Hepatocyte (in vitro differentiated cells): ENCODE data around the gene CEP83. TPM values are rescaled to one million over a fixed set of nuclear protein-coding genes. Genes with fewer than 3 reads are reported as not detected.

Experiments used
- DNase-seq: peaks from one replicate; pipeline ENCODE4 v3.0.0-alpha.2; 2016; ENCODE audit warnings: low spot score
- H2AFZ ChIP-seq: fragments of 200-600 bp; sonication (generic); 2 replicates; pipeline ENCODE4 v1.6.0; 2016; ENCODE audit warnings: antibody characterized with exemption, mild to moderate bottlenecking
- H3K27ac ChIP-seq: fragments of 200-600 bp; sonication (generic); 2 replicates; pipeline ENCODE4 v1.5.1; 2016; ENCODE audit warnings: mild to moderate bottlenecking
- H3K27me3 ChIP-seq: fragments of 200-600 bp; sonication (generic); 2 replicates; pipeline ENCODE4 v1.6.1; 2016
- H3K36me3 ChIP-seq: fragments of 200-600 bp; sonication (generic); replicated peaks from 2 replicates; pipeline ENCODE4 v1.5.1; 2016; ENCODE audit warnings: low read depth; ENCODE audit not compliant: insufficient read depth
- H3K4me1 ChIP-seq: fragments of 200-600 bp; sonication (generic); 2 replicates; pipeline ENCODE4 v1.5.1; 2016; ENCODE audit warnings: mild to moderate bottlenecking, moderate library complexity; ENCODE audit not compliant: insufficient read depth
- H3K4me2 ChIP-seq: fragments of 200-600 bp; sonication (generic); 2 replicates; pipeline ENCODE4 v1.6.0; 2016
- H3K4me3 ChIP-seq: fragments of 200-600 bp; sonication (generic); 2 replicates; pipeline ENCODE4 v1.5.1; 2016; ENCODE audit warnings: mild to moderate bottlenecking
- H3K79me2 ChIP-seq: fragments of 200-600 bp; sonication (generic); 2 replicates; pipeline ENCODE4 v1.6.0; 2017; ENCODE audit warnings: mild to moderate bottlenecking
- H3K9me2 ChIP-seq: fragments of 200-600 bp; sonication (generic); replicated peaks from 2 replicates; pipeline ENCODE4 v1.6.0; 2017; ENCODE audit warnings: mild to moderate bottlenecking; ENCODE audit not compliant: insufficient read depth
- H3K9me3 ChIP-seq: fragments of 200-600 bp; sonication (generic); 2 replicates; pipeline ENCODE4 v1.5.1; 2016; ENCODE audit warnings: low read depth, mild to moderate bottlenecking
- H4K20me1 ChIP-seq: fragments of 200-600 bp; sonication (generic); 2 replicates; pipeline ENCODE4 v1.6.0; 2016; ENCODE audit warnings: mild to moderate bottlenecking; ENCODE audit not compliant: insufficient read depth, poor library complexity, severe bottlenecking
- CTCF ChIP-seq: fragments of 200-600 bp; sonication (generic); IDR thresholded peaks from 2 replicates; pipeline ENCODE4 v1.5.1; 2016; ENCODE audit warnings: antibody characterized with exemption, mild to moderate bottlenecking; ENCODE audit not compliant: poor library complexity
- EZH2 ChIP-seq: fragments of 200-600 bp; sonication (generic); IDR thresholded peaks from 2 replicates; pipeline ENCODE4 v1.6.1; 2016; ENCODE audit warnings: antibody characterized with exemption, mild to moderate bottlenecking, borderline replicate concordance
- EZH2phosphoT487 ChIP-seq: fragments of 200-600 bp; sonication (generic); IDR thresholded peaks from one replicate; pipeline ENCODE4 v1.6.1; 2018; ENCODE audit warnings: antibody characterized with exemption, mild to moderate bottlenecking, low read depth, moderate library complexity; ENCODE audit not compliant: unreplicated experiment, severe bottlenecking
- WGBS: methylation state at CpG from one replicate; pipeline ENCODE4 v1.1.6; 2016; ENCODE audit warnings: low lambda C conversion rate; ENCODE audit errors: missing lambda C conversion rate; 5-methylcytosine and 5-hydroxymethylcytosine counted together
- polyA plus RNA-seq: library from polyadenylated mRNA; unstranded; fragments of >200 nt; fragmentation: Nextera tagmentation; extraction: Ambion mirVana; gene quantifications from 2 replicates; pipeline ENCODE4 v1.2.1, GENCODE V29; 2016
- total RNA-seq: library from RNA; depleted of rRNA; stranded (reverse); fragments of >200 nt; gene quantifications from 2 replicates; pipeline ENCODE4 v1.2.3, GENCODE V29; 2014

CEP83 gene
- total and polyA plus RNA-seq, 2 experiments from 2014 or later, result 3.7 to 20.1 TPM

- H3K36me3 ChIP-seq, result no peaks in the 10 kb centered on the region
- peaks cover 28% of the 10 kb centered on the region for H3K27me3 ChIP-seq
- no peak for DNase-seq
- peaks cover 18% of the 10 kb centered on the region for H3K4me1 ChIP-seq
- no peaks in the 10 kb centered on the region for H3K79me2 ChIP-seq
- no peaks in the 10 kb centered on the region for H3K9me2 ChIP-seq
- no peak overlapping the region for H2AFZ ChIP-seq
- no peak overlapping the region for H3K4me2 ChIP-seq
- no peak overlapping the region for H3K4me3 ChIP-seq
- no peak overlapping the region for H3K27ac ChIP-seq
- WGBS, result 52% methylated on average over 4 of the region's 4 CpGs
- H3K9me3 ChIP-seq, result no peaks in the 10 kb centered on the region
- TF ChIP-seq CTCF (no peak), EZH2phosphoT487 (no peak), EZH2 (no peak)
- no peaks in the 10 kb centered on the region for H4K20me1 ChIP-seq
These were observed 173.0 kb downstream of the CEP83 start for GRCh38 chr12:94286583-94287244.

GRCh38 chr12:94285943-94286582 is 173.6 kb downstream of the CEP83 start:
- peaks cover 30% of the 10 kb centered on the region for H3K27me3 ChIP-seq
- no peaks in the 10 kb centered on the region for H3K9me2 ChIP-seq

GRCh38 chr12:94284859-94285258 is 174.8 kb downstream of the CEP83 start:
- no peak overlapping the region for H3K4me2 ChIP-seq
- no peaks in the 10 kb centered on the region for H4K20me1 ChIP-seq
- H3K4me1 ChIP-seq, result peaks cover 18% of the 10 kb centered on the region
- no peak for TF ChIP-seq EZH2phosphoT487
- TF ChIP-seq CTCF, result no peak
- TF ChIP-seq EZH2, result no peak
- no peaks in the 10 kb centered on the region for H3K79me2 ChIP-seq
- no peaks in the 10 kb centered on the region for H3K36me3 ChIP-seq
- no peaks in the 10 kb centered on the region for H3K9me2 ChIP-seq
- no peak overlapping the region for H3K4me3 ChIP-seq
- WGBS, result 88% methylated on average over 2 of the region's 2 CpGs
- no peaks in the 10 kb centered on the region for H3K9me3 ChIP-seq
- H3K27ac ChIP-seq, result no peak overlapping the region
- no peak for DNase-seq
- H2AFZ ChIP-seq, result no peak overlapping the region
- peaks cover 35% of the 10 kb centered on the region for H3K27me3 ChIP-seq

More at GRCh38 chr12:94285943-94286582, 173.6 kb downstream of the CEP83 start:
- no peak for DNase-seq
- 28% methylated on average over 8 of the region's 8 CpGs for WGBS
- Histone ChIP-seq H3K9me3 (no peaks in the 10 kb centered on the region), H3K4me2 (no peak overlapping the region), H2AFZ (no peak overlapping the region), H3K4me1 (peaks cover 18% of the 10 kb centered on the region), H3K27ac (no peak overlapping the region), H3K79me2 (no peaks in the 10 kb centered on the region), H4K20me1 (no peaks in the 10 kb centered on the region), H3K36me3 (no peaks in the 10 kb centered on the region), H3K4me3 (no peak overlapping the region)
- TF ChIP-seq EZH2phosphoT487 (peak; percentile 88), EZH2 (no peak)

- H3K4me3 ChIP-seq, result no peak overlapping the region
- no peaks in the 10 kb centered on the region for H3K36me3 ChIP-seq
- no peaks in the 10 kb centered on the region for H3K9me2 ChIP-seq
- no peak overlapping the region for H3K27ac ChIP-seq
- TF ChIP-seq EZH2 (no peak), EZH2phosphoT487 (no peak), CTCF (no peak)
- 92% methylated on average over 1 of the region's 1 CpG for WGBS
- DNase-seq, result no peak
- no peaks in the 10 kb centered on the region for H3K79me2 ChIP-seq
- no peak overlapping the region for H3K4me2 ChIP-seq
- peaks cover 37% of the 10 kb centered on the region for H3K27me3 ChIP-seq
- H3K4me1 ChIP-seq, result peaks cover 12% of the 10 kb centered on the region
- no peak overlapping the region for H2AFZ ChIP-seq
- H4K20me1 ChIP-seq, result no peaks in the 10 kb centered on the region
- H3K9me3 ChIP-seq, result no peaks in the 10 kb centered on the region
These were observed 175.6 kb downstream of the CEP83 start for GRCh38 chr12:94284046-94284445.
